ENCODE measurements around the gene SVEP1.
"Not testable (repeated sequence)": the region's sequence is repeated elsewhere in the genome, so short reads cannot be mapped to it uniquely, and the experiment has no call there.

SVEP1 gene

DNA sequence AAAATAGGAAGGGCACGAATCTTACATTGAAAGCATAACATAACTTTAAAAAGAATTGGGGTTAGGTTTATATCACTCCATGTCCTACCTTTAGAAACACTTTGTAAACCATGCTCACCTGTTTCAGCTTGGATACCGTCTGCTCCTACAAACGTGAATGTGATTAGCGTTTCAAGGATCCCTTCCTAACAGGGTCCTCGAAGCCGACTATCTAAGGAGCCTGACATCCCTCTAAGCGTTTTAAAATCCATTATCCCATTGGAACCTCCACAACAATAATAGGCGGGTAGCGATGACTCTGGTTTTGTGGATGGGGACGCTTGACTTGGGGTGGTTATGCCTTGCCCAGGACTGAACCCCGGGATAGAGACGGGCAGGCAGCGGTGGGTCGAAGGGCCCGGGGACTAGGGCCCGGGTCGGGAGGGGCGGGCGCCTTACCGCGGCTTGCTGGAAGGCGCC lies 937 bp downstream of the SVEP1 start:
- DNase-seq (ENCODE audit: low read depth): no peak

DNA sequence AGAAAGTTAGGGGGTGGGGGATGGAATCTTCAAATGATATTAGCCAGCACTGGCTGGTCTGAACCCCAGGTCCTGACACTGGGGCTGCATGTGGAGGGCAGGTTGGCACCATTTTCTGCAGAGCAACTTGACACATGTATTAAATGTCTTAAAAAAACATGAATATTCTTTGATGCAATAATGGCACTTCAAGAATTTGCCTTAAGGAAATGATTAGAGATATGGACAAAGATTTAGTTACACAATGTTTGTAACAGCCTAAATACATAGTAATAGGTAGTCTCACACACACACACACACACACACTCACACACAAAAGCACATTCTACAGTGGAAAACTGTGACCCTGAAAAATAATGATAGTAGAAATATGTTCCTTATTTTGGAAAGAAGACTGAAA lies 3.6 kb downstream of the SVEP1 start:
- DNase-seq (ENCODE audit: low read depth): no peak

DNA sequence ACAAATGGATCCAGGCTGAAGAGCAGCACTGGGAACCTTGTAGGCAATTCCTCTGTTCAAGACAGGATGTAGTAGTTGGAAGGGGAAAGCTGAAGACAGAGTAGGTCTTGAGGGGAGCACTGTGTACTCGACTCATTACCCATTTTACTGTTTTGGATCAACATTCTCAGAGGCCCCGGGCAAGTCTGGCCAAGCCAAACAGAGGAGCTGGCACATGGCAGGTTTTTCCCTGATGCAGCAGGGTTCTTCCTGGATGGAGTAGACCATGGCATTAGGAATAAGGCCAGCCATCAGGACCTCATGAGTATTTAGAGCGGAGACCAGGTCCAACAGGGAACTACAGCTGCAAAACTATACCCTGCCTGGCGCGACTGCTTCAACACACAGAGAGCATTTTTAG lies 4.4 kb downstream of the SVEP1 start:
- no peak for DNase-seq (ENCODE audit: low read depth)

DNA sequence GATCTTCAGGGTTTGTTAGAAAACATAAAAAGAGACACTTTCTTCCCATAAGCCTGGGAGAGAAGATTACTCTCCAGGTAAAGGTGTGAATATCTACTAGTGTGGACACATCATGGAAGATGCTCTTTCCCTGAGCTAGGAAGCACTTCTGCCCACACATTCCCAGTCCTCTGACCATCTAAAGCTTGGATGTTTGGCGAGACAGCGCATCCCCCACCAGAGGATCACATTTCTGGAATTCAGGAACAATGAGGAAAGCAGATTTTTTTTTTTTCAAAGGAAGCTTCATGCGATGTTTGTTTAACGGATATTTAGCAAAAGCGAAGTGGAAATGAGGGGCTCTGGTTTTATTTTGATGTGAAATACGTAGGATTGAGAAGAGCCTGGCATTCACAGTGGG lies 6.2 kb downstream of the SVEP1 start:
- DNase-seq (ENCODE audit: low read depth): no peak

DNA sequence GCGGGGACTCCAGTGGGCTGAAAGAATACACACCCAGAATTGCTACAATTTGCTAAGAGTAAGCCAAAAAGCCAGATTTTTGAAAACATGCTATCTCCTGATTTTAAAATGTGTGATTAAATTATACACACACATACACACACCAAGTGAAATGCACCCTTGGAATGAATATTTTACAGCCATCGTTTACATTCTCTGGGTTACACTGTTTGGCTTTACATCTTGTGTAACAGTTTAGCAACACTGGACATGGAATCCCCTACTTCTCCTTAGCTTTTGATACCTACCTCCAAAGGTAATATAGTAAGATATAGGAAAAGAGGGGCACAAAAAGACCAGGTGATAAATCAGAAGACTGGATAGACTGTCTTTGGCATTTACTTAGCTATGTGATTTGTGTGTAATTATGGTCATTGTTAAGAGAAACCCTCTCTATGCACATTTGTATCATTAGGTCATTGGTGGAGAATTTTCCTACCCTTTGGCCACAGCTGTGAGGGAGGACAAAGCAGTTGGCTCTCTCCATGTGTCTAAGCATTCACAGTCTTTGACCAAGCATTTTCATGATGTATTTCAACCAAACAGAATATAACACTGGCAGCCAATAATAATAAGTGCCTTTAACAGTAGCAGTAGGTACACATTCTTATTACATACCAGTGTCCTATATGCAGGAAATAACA lies 7.6 kb downstream of the SVEP1 start:
- DNase-seq (ENCODE audit: low read depth): no peak

DNA sequence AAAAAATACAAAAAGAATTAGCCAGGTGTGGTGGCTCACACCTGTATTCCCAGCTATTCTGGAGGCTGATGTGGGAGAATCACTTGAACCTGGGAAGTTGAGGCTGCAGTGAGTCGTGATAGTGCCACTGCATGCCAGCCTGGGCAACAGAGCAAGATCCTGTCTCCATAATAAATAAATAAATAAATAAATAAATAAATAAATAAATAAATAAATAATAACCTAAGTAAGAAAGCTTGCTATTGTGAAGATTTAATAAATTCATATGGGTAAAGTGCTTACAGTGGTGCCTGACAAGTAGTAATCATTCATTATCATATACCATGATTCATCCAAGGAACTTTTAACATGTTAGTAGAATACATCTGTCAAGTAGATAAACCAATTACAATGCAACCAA lies 13.4 kb downstream of the SVEP1 start:
- DNase-seq (ENCODE audit: low read depth): no peak

GRCh38 chr9:110561826-110562225 lies 17.7 kb downstream of the SVEP1 start:
- no peak for DNase-seq (ENCODE audit: low read depth)

DNA sequence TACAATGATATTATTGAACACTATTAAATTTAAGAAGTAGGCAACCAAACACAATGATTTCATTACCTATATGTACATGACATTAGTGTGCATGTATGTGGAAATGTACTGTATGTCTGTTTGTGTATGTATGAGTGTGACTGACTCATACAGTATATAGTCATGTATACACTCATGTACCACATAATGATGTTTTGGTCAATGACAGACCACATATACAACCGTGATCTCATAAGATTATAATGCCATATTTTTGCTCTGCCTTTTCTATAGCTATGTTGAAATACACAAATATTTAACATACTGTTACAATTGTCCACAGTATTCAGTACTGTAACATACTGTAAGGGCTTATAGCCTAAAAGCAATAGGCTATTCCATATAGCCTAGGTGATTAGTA lies 19.7 kb downstream of the SVEP1 start:
- DNase-seq (ENCODE audit: low read depth): no peak

- DNase-seq (ENCODE audit: low read depth): no peak
Observed at GRCh38 chr9:110555551-110556331, 23.8 kb downstream of the SVEP1 start.

GRCh38 chr9:110546411-110546871 lies 33.1 kb downstream of the SVEP1 start:
- no peak for DNase-seq (ENCODE audit: low read depth)

GRCh38 chr9:110545705-110546104 lies 33.8 kb downstream of the SVEP1 start:
- no peak for DNase-seq (ENCODE audit: low read depth)

GRCh38 chr9:110543631-110544051 lies 35.9 kb downstream of the SVEP1 start:
- no peak for DNase-seq (ENCODE audit: low read depth)

GRCh38 chr9:110541950-110542349 lies 37.6 kb downstream of the SVEP1 start:
- no peak for DNase-seq (ENCODE audit: low read depth)

DNA sequence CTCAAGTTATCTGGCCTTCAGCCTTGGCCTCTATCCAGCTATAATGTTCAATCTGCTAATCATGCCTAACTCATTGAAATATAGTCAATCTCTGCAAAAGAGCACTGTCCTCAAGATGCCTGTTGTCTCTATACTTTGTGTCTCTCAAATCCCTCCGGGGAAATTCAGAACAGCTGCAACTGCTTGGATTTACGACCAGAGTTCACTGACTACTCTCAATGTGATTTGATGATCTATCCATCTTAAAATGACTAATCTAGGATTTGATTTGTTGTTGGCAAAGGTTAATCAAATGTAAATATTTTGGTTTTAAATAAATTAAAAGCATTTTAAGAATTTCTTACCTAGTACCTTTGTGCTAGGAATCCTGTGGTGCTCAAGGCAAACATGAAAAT lies 40.9 kb downstream of the SVEP1 start:
- DNase-seq (ENCODE audit: low read depth): no peak

DNA sequence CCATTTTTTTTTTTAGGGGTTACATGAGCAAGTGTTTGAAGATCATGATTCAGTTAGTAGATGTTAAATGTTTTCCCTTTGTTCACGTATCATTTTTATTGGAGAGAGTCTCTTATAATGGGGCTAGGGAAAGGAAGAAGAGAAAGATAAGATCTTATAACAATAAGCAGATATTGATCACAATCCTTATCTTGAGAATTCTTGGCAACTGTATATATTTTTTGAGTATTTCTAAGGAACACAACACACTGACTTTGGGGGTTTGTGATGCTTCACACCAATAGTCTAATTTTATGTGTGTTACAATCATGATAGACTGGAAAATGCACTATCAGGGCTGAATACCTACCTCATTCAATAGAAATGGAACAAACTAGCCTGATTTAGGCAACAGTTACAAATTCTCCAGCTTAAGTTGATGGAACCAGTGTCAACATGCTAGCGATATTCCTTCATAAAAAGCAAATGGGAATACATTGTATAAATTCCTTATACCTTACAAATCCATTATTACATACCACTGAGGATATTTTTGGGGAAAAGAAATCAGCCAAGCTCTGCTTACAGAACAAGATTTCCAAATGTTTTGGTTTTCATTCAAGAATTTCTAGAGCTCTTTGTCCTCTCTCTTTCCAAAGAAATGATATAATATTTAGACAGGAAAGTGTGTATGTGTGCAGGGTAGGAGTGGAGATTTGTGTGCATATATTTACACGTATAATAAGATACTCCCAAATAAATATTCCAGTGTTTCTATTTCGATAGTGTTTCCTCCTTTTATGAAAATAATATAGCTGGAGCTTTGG lies 41.5 kb downstream of the SVEP1 start:
- no peak for DNase-seq (ENCODE audit: low read depth)

DNA sequence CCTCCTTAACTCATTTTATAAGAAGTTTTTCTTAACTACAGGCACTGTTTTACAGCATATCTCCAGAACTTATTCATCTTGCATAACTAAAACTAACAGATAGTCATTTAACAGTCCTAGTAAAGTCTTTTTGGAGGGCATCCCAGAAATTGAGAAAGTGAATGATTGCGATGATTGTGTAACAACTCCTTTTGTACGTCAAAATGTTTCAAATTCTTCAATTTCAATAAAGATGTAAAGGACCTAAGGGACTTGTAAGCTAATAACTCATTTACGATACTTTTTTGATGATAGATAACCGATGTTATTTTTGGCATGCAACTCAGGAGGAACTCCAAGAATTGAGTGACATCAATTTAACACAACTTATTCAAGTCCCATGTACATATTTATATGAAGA lies 42.7 kb downstream of the SVEP1 start:
- no peak for DNase-seq (ENCODE audit: low read depth)

- not testable (repeated sequence) for DNase-seq (ENCODE audit: low read depth)
Observed at GRCh38 chr9:110534162-110534561, 45.4 kb downstream of the SVEP1 start.

DNA sequence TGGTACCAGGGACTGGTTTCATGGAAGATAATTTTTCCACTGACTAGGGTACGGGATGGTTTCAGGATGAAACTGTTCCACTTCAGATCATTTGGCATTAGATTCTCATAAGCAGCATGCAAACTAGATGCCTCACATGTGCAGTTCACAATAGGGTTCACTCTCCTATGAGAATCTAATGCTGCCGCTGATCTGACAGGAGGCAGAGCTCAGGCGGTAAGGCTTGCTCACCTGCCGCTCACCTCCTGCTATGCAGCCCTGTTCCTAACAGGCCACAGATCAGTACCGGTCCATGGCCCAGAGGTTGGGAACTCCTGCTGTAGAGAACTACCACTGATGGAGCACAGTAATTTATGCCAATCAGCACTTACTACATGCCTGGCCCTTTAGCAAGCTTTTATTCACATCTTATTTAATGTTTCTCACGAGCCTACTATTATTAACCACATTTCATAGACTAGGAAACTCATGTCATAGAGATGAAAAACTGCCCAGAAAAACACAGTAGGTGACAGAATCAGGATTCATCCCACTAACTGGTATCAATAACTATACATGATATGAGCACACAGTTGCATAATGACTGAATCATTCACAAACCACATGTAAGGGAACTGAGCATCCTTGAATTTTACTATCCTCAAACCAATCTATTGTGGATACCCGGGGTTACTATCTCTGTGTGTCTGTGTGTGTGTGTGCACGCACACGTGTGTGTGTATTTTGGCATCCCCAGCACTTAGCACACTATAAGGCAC lies 46.5 kb downstream of the SVEP1 start:
- no peak for DNase-seq (ENCODE audit: low read depth)

GRCh38 chr9:110531776-110532175 lies 47.8 kb downstream of the SVEP1 start:
- no peak for DNase-seq (ENCODE audit: low read depth)

DNA sequence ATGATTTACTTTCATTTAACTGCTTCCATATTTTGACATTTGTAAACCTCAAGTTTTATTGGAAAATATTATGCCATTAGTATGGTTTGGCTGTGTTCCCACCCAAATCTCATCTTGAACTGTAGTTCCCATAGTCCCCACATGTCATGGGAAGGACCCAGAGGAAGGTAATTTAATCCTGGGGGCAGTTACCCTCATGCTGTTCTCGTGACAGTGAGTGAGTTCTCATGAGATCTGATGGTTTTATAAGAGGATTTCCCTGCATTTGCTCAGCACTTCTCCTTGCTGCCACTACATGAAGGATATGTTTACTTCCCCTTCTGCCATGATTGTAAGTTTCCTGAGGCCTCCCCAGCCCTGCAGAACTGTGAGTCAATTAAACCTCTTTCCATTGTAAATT lies 48.3 kb downstream of the SVEP1 start:
- not testable (repeated sequence) for DNase-seq (ENCODE audit: low read depth)

DNA sequence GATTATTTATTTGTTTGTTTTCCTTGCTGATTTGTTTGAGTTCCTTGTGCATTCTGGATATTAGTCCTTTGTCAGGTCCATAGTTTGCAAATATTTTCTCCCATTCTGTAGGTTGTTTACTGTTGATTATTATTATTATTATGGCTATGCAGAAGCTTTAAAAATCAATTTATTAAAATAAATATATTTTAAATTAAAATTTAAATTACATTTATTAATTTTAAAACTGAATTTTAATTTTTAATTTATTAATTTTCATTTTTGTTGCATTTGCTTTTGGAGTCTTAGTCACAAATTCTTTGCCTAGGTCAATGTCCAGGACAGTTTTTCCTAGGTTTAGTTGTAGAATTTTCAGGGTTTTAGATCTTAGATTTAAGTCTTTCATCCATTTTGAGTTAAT lies 50.9 kb downstream of the SVEP1 start:
- DNase-seq (ENCODE audit: low read depth): no peak

DNA sequence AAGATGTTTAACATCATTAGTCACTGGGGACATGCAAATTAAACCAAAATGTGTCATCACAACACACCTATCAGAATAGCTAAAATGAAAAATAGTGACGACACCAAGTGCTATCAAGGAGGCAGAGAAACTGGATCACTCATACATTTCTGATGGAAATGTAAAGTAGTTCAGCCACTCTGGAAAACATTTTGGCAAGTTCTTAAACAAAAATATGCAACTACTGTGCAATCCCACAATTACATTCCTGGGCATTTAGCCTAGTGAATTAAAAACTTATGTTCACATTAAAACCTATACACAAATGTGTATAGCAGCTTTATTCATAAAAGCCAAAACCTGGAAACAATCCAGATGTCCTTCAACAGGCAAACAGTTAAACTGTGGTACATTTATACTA lies 53.1 kb downstream of the SVEP1 start:
- DNase-seq (ENCODE audit: low read depth): no peak
